GM12878 (cell line): ENCODE data around the gene CYB5D1. TPM values are rescaled to one million over a fixed set of nuclear protein-coding genes. Genes with fewer than 3 reads are reported as not detected.

ENCODE experiments used
- ATF3 ChIP-seq: IDR thresholded peaks from 2 replicates; pipeline ENCODE4 v1.6.1; 2011; ENCODE audit warnings: low read depth, mild to moderate bottlenecking, low read length, moderate library complexity, borderline replicate concordance; ENCODE audit errors: extremely low read depth
- CREM ChIP-seq: IDR thresholded peaks from 2 replicates; pipeline ENCODE4 v1.6.1; 2014; ENCODE audit warnings: antibody characterized with exemption, low read depth
- IKZF1 ChIP-seq: fragments of 450-650 bp; conservative IDR thresholded peaks from 2 replicates; pipeline ENCODE4 v1.6.1; 2017; ENCODE audit warnings: antibody characterized with exemption, mild to moderate bottlenecking
- KLF5 ChIP-seq: fragments of 450-650 bp; IDR thresholded peaks from 2 replicates; pipeline ENCODE4 v1.6.1; 2014; ENCODE audit warnings: mild to moderate bottlenecking; ENCODE audit not compliant: partially characterized antibody
- MEF2A ChIP-seq: IDR thresholded peaks from 2 replicates; pipeline ENCODE4 v1.6.1; 2011; ENCODE audit warnings: low read depth, mild to moderate bottlenecking, low read length, moderate library complexity; ENCODE audit not compliant: insufficient read depth
- NFXL1 ChIP-seq: fragments of 450-650 bp; IDR thresholded peaks from 2 replicates; pipeline ENCODE4 v1.6.1; 2017; ENCODE audit warnings: antibody characterized with exemption, mild to moderate bottlenecking, borderline replicate concordance
- PAX5 ChIP-seq: IDR thresholded peaks from 2 replicates; pipeline ENCODE4 v1.6.1; 2011; ENCODE audit warnings: low read depth, low read length, borderline replicate concordance
- PAX8 ChIP-seq: fragments of 450-650 bp; IDR thresholded peaks from 2 replicates; pipeline ENCODE4 v1.6.1; 2017; ENCODE audit warnings: mild to moderate bottlenecking, moderate library complexity
- PKNOX1 ChIP-seq: fragments of 450-650 bp; IDR thresholded peaks from 2 replicates; pipeline ENCODE4 v1.6.1; 2016; ENCODE audit warnings: mild to moderate bottlenecking
- RBBP5 ChIP-seq: fragments of 200-600 bp; sonication (generic); conservative IDR thresholded peaks from 2 replicates; pipeline ENCODE4 v1.6.1; 2016
- RUNX3 ChIP-seq: IDR thresholded peaks from 2 replicates; pipeline ENCODE4 v1.6.1; 2012; ENCODE audit warnings: low read length, inconsistent platforms
- SREBF2 ChIP-seq: IDR thresholded peaks from 2 replicates; pipeline ENCODE4 v1.6.1; 2012; ENCODE audit warnings: mild to moderate bottlenecking, low read length
- STAT1 ChIP-seq: fragments of 450-650 bp; conservative IDR thresholded peaks from 2 replicates; pipeline ENCODE4 v1.6.1; 2014; ENCODE audit warnings: antibody characterized with exemption, mild to moderate bottlenecking
- TCF3 ChIP-seq: IDR thresholded peaks from 2 replicates; pipeline ENCODE4 v1.6.1; 2012; ENCODE audit warnings: low read depth, mild to moderate bottlenecking, low read length, borderline replicate concordance; ENCODE audit not compliant: insufficient read depth
- TCF7 ChIP-seq: IDR thresholded peaks from 2 replicates; pipeline ENCODE4 v1.6.1; 2014; ENCODE audit warnings: antibody characterized with exemption, borderline replicate concordance
- YBX1 ChIP-seq: fragments of 450-650 bp; IDR thresholded peaks from 2 replicates; pipeline ENCODE4 v1.6.1; 2016; ENCODE audit warnings: antibody characterized with exemption
- ZBTB40 ChIP-seq: fragments of 450-650 bp; IDR thresholded peaks from 2 replicates; pipeline ENCODE4 v1.6.1; 2016; ENCODE audit warnings: mild to moderate bottlenecking, moderate library complexity, borderline replicate concordance
- ZNF24 ChIP-seq: fragments of 450-650 bp; IDR thresholded peaks from 2 replicates; pipeline ENCODE4 v1.6.1; 2017; ENCODE audit warnings: antibody characterized with exemption, mild to moderate bottlenecking
- ZNF274 ChIP-seq: IDR thresholded peaks from one replicate; pipeline ENCODE4 v1.8.0; 2011; ENCODE audit not compliant: insufficient read length, insufficient read depth
- polyA plus RNA-seq, 11 experiments: library from polyadenylated mRNA; depleted of rRNA in 4 of 11; unstranded in 6 of 11; stranded (reverse) in 5 of 11; fragments of >200 nt; fragmentation: Nextera tagmentation in 4 of 11; fragmentation: Illumina TruSeq in 1 of 11; extraction: Ambion mirVana in 4 of 11; extraction: Trizol in 1 of 11; gene quantifications; 1 replicate in 1 of 11; 2 replicates in 10 of 11; pipeline versions ENCODE4 v1.2.1 to v1.2.3, GENCODE V29; 2011 to 2016; ENCODE audit warnings: inconsistent platforms in 2 of 11, missing spikeins in 2 of 11, low read depth in 1 of 11
- total RNA-seq, 4 experiments: library from RNA; depleted of rRNA in 3 of 4; stranded (reverse); fragments of >200 nt in 3 of 4; fragmentation: Illumina TruSeq in 1 of 4; extraction: Trizol in 1 of 4; gene quantifications; 2 replicates each; pipeline versions ENCODE4 v1.2.1 to v1.2.3, GENCODE V29; 2013 to 2021
- TF ChIP-seq, protein P1 (sequence below): fragments of 150-350 bp; IDR thresholded peaks from 2 replicates; pipeline ENCODE4 v1.6.1; 2016; ENCODE audit warnings: low read depth, low read length
- TF ChIP-seq, protein P2 (sequence below): IDR thresholded peaks from 2 replicates; pipeline ENCODE4 v1.6.1; 2011; ENCODE audit warnings: borderline replicate concordance, low read depth, mild to moderate bottlenecking, moderate library complexity, mixed read lengths, low read length; ENCODE audit not compliant: insufficient read depth; ENCODE audit errors: extremely low read length

Gene CYB5D1
- total and polyA plus RNA-seq, 10 of the 15 experiments (the other 5 are each of a cell fraction or from before 2014, with no cell fraction given), result 1.6 to 8.7 (median 6.4) TPM

DNA sequence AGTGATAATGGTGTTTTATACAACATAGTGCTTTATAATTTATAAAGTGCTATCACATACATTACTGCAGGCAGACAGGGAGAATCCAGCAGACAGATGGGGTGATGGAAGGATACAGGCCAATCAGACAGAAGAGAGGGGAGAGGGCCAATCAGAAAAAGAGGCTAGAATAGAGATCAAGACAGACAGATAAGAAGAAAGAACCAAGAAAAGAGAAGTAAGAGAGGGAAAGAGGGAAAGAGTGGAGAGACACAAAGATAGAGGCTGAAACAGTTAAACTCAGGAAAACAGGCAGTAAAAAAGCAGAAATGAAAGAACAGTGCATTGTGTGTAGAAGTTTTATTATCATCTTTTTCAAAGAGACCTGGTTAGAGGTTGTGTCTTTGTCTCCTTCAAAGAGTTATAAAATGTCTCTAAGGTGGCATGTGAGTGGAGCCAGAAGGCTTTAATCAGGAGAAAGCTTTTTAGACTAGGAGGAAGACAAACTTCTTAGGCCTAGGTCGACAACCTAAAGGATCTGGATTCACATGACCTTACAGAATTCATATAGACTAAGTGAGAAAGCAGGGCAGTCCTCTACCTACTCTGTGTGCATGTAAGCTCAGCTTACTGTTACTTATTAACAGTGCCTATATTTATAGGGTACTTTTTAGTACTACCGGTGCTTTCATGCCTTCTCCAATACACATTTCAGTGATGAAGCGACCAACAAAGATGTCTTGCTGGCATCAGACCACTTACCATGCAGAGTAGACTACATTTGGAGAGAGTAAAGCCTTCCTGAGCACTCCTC lies 22.5 kb downstream of the CYB5D1 start (continued):
- TF ChIP-seq IKZF1 (0 out of 2 replicates have a peak, but pooled peaks have one; percentile 33), ZBTB40 (no peak), RUNX3 (no peak), YBX1 (no peak), TCF7 (no peak), CREM (no peak), PKNOX1 (peak; percentile 36; the same call in 1 of the 2 replicates), NFXL1 (no peak), ATF3 (no peak), MEF2A (no peak), PAX8 (no peak), STAT1 (no peak), PAX5 (no peak), SREBF2 (no peak), RBBP5 (no peak), KLF5 (no peak), TCF3 (no peak), ZNF274 (no peak), ZNF24 (no peak)
- TF ChIP-seq, protein P1, sequence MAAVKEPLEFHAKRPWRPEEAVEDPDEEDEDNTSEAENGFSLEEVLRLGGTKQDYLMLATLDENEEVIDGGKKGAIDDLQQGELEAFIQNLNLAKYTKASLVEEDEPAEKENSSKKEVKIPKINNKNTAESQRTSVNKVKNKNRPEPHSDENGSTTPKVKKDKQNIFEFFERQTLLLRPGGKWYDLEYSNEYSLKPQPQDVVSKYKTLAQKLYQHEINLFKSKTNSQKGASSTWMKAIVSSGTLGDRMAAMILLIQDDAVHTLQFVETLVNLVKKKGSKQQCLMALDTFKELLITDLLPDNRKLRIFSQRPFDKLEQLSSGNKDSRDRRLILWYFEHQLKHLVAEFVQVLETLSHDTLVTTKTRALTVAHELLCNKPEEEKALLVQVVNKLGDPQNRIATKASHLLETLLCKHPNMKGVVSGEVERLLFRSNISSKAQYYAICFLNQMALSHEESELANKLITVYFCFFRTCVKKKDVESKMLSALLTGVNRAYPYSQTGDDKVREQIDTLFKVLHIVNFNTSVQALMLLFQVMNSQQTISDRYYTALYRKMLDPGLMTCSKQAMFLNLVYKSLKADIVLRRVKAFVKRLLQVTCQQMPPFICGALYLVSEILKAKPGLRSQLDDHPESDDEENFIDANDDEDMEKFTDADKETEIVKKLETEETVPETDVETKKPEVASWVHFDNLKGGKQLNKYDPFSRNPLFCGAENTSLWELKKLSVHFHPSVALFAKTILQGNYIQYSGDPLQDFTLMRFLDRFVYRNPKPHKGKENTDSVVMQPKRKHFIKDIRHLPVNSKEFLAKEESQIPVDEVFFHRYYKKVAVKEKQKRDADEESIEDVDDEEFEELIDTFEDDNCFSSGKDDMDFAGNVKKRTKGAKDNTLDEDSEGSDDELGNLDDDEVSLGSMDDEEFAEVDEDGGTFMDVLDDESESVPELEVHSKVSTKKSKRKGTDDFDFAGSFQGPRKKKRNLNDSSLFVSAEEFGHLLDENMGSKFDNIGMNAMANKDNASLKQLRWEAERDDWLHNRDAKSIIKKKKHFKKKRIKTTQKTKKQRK, result no peak
- TF ChIP-seq, protein P2, sequence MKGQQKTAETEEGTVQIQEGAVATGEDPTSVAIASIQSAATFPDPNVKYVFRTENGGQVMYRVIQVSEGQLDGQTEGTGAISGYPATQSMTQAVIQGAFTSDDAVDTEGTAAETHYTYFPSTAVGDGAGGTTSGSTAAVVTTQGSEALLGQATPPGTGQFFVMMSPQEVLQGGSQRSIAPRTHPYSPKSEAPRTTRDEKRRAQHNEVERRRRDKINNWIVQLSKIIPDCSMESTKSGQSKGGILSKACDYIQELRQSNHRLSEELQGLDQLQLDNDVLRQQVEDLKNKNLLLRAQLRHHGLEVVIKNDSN, result no peak
